DMS 273 (cell line): ENCODE measurements around the gene B4GALT3.

ENCODE experiments used
- DNase-seq: peaks from one replicate; lab custom pipeline; 2025; ENCODE audit not compliant: unreplicated experiment; lab: John Stamatoyannopoulos, UW

The B4GALT3 gene

DNA sequence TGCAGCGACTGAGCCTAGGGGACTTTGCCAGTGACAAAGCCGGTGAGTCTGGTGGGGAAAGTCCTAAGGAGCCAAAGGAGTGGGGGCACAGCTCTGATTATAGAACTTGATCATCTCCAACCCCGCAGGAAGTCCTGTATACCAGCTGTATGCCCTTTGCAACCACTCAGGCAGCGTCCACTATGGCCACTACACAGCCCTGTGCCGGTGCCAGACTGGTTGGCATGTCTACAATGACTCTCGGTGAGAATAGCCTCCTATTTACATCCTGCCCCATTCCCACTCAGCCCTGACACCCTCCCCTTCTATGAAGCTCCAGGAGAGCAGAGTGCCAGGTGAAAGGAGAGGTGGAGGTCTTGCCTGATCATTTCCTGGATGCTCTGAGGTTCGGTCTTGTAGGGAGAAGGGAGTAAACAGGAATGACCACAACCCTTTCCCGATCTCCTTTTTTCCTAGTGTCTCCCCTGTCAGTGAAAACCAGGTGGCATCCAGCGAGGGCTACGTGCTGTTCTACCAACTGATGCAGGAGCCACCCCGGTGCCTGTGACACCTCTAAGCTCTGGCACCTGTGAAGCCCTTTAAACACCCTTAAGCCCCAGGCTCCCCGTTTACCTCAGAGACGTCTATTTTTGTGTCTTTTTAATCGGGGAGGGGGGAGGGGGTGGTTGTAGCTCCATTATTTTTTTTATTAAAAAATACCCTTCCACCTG, 12.3 kb downstream of the B4GALT3 start:
- no peak for DNase-seq

DNA sequence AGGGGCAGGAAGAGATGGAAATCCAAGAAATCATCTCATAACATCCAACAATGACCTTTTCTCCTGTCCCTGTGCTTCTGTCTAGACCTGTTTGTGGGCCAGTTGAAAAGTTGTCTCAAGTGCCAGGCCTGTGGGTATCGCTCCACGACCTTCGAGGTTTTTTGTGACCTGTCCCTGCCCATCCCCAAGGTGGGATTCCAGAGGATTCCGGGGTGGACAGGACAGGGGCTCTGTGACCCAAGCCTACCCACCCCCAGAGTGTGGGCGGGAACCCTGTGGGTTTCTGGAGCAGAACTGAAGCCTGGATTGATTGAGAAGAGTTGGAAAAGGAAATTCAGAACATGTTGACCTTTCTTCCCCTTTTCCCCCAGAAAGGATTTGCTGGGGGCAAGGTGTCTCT, 13.5 kb downstream of the B4GALT3 start:
- no peak for DNase-seq

DNA sequence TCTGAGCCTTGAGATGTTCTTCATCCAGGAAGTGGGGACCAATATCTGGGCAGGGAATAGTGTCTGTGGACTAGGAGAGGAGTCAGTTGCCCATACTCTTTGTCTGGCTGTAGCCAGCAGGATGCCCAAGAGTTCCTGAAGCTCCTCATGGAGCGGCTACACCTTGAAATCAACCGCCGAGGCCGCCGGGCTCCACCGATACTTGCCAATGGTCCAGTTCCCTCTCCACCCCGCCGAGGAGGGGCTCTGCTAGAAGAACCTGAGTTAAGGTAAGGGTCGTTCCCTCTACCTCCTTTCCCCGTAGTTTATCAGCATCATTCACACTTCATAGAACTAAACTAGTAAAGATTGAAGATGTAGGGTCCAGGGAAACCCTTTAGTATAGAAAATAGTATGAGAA, 14.5 kb downstream of the B4GALT3 start:
- no peak for DNase-seq

DNA sequence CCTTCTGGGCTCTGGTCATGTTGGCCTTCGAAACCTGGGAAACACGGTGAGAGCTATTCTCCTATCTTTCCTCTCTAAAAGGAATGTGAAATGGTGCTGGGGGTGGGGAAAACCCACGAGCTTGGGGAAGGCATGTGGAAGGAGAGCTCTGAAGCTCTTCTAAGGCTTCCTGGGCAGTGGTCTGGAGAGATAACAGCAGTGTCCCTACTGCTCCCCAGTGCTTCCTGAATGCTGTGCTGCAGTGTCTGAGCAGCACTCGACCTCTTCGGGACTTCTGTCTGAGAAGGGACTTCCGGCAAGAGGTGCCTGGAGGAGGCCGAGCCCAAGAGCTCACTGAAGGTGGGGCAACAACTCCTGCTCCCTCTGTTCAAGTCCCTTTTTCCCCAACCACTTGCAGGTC, 15.3 kb downstream of the B4GALT3 start:
- DNase-seq = no peak

DNA sequence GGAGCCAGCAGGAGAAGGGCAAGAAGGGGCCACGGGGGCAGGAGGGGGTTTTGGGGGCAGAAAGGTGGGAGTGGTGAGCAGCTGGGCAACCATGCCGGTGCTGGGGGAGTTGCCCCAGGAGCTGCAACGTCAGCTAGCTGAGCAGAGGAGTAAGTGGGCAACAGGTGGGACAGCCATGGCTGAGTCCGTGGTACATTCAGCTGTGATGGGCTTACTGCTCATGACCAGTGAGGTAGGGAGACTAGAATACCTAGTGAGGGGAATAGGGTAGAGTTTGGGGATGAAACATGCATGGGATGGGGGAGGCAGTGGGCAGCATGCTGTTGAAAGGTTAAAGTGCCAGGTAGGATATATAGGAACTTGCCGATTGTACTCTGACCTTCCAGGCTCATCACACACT, 15.7 kb downstream of the B4GALT3 start:
- DNase-seq = no peak

DNA sequence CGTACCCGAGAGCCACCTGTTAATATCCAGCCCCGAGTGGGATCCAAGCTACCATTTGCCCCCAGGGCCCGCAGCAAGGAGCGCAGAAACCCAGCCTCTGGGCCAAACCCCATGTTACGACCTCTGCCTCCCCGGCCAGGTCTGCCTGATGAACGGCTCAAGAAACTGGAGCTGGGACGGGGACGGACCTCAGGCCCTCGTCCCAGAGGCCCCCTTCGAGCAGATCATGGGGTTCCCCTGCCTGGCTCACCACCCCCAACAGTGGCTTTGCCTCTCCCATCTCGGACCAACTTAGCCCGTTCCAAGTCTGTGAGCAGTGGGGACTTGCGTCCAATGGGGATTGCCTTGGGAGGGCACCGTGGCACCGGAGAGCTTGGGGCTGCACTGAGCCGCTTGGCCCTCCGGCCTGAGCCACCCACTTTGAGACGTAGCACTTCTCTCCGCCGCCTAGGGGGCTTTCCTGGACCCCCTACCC, 16.6 kb downstream of the B4GALT3 start:
- no peak for DNase-seq

DNA sequence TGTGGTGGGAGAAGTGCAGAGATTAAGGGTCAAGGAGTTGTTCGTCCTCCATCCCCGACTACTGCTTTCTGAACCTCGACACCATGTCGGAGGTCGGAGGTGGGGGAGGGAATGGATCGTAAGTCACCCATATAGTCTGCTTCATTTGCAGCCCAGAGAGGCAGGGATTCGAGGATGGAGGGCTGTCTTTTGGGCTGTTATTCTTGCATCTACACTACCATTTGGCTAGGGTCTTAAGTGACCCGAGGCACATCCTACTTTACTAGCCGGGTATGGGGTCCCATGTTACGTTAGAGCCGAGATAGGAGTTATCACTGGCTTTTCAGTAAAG, 17.4 kb downstream of the B4GALT3 start:
- DNase-seq = no peak

DNA sequence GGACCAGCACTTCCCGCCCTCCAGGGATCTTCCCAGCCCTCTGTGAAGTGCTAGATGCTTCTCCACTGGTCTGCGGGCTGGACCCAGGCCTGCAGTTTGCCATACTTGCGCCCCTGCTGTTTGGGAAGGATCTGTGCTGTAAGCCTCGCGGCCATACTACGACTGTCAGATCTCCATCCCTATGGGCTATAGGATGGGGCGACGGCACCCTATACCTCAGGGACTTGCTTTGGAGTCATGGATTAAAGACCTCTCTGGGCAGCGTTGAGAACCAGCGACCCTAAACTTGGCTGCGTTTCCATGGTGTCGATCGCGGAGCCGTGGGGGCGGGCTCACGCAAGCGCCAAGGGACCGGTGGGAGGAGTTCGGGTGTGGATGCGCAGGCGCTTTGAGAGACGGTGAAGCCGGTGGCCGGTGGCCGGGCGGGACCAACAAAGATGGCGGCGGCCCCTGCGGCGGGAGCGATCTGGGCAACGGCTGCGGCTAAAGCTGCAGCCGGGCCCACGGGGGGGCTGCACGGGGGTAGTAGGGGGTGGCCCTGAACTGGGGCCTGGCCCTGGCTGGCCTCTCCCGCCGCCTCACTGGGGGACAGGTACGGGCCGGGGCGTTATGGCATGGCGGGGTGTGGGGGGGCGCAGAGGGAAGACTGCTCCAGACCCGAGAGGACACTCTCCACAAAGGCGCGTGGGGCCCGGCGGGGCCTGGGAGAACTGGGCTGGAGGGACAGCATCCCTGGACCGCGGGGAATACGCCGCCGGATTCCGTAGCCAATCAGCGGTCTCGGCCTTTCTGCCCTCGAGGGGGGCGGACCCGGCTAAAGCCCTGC, 18.0 kb downstream of the B4GALT3 start, which contains the start of gene USP21:
Gene USP21 (plus strand): TSS at position 414 of the 826 bp plus-strand sequence. CDS start 1,141 bp downstream, outside the sequence.
- DNase-seq = peak; percentile 97

DNA sequence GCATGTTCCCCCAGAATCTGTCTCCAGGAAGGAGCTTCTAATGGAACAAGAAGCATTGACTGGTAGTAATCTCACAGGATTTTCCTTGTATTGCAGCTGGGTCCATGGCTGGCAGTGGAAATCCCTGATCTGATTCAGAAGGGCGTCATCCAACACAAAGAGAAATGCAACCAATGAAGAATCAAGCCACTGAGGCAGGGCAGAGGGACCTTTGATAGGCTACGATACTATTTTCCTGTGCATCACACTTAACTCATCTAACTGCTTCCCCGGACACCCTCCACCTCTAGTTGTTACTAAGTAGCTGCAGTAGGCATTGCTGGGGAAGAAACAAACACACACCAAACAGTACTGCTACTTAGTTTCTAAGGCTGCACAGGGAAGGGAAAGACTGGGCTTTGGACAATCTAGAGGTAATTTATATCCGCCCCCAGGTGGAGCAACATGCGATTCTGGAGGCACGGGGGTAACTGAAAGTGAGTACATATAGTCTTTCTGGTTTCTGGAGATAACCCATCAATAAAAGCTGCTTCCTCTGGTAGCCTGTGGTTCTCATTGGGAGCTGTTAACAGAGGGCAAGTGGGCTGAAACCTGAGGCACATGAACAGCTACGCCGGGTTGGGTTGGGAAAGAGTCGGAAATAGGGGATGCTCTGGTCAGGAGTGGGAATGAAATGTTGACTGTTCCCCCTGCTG, 18.8 kb downstream of the B4GALT3 start:
- DNase-seq = no peak

DNA sequence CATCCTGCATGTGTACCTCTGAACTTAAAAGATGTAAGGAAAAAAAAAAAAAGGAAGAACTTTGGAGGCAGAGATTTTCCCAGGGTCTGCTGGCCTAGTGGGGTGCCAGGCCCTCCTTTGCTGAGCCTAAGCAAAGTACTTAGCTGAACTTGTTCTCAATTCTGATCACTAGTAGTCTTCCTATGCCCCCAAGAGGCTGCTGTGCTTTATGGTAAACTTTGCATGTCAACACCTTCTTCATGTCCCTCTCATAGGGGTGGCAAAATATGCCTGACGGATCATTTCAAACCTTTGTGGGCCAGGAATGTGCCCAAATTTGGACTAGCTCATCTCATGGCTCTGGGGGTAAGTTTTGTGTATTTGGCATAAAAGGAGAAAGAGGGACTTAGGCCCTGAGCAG, 19.4 kb downstream of the B4GALT3 start:
- DNase-seq = no peak

DNA sequence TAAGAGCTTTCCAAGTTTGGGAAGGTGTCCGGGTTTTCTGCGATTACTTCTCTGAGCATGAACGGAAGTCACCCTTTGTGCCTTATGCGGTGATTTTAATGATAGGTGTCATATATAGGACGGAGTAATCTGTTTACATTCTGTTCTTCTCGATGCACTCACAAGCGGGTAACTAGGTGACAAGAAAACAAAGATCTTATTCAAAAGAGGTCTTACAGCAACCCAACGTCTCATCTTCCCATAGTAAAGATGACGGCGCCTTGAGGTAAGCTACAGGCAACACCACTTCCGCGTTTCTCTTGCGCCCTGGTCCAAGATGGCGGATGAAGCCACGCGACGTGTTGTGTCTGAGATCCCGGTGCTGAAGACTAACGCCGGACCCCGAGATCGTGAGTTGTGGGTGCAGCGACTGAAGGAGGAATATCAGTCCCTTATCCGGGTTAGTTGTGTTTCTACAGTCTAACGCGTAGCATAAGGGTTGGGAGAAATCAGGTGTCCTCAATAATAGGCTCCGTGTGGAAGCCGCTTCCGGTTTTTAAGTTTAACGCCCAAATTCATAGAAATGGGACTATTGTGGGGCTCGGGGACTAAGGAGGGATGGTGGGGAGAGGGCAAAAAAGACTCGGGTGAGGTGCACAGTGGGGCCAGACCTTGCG, 23.5 kb downstream of the B4GALT3 start, which contains the start of gene UFC1:
Gene UFC1 (plus strand): TSS at position 297 of the 656 bp plus-strand sequence. CDS start 20 bp downstream, at position 317.
- peak; percentile 94 for DNase-seq

DNA sequence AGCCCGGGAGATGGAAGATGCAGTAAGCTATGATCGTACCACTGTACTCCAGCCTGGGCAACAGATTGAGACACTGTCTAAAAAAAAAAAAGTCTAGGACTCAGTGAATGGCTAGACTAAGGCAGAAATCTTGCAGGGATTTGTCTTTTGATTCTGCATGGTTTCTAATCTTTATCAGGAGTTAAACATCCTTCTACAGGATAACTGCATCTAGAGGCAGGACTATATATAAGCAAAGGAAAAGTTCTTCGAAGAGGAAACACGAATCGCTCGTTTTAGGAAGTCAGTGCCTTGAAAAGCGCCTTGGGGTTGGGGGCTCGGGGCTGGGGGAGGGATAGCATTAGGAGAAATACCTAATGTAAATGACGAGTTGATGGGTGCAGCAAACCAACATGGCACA, 24.1 kb downstream of the B4GALT3 start:
- peak; percentile 46 for DNase-seq

DNA sequence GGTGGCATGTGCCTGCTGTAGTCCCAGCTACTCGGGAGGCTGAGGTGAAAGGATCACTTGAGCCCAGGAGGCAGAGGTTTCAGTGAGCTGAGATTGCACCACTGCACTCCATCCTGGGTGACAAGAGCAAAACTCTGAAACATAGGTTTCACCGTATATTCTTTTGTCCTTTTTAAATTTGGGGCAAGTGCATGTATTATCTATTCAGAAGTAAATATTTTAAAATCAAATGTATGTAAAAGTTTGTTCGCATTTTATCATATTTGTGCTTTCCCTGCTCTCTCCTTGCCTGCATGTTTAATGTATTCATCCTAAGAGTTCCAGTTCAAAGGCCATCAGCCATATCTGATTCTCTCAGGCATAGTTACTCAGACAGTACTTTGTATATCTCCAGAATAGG, 31.5 kb downstream of the B4GALT3 start:
- DNase-seq = no peak

DNA sequence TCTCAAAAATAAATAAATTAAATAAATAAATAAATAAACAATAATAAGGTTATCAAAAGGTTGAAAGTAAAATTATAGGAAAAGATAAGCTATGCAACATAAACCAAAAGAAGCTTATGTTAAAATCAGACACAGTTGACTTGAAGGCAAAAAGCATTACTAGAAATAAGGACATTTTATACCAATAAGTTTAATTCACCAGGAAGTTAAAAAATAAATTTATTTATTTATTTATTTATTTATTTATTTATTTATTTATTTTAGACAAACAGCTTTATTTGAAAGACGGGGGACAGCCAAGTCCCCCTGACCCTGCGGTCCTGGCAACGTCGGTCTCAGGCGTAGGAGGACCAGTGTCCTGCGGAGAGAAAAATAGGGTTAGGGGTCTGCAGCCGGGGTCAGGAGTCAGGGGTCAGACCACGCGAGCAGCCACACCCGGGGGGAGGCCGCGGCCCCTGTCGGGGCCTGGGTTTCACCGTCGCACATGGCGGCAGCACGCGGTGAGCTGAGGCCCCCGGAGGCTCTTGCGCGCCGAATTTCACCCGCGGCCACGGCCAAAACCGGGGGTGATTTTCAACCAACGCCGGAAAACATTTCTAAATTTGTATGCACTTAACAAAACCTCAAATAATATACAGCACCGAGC, 36.4 kb downstream of the B4GALT3 start:
- no peak for DNase-seq

DNA sequence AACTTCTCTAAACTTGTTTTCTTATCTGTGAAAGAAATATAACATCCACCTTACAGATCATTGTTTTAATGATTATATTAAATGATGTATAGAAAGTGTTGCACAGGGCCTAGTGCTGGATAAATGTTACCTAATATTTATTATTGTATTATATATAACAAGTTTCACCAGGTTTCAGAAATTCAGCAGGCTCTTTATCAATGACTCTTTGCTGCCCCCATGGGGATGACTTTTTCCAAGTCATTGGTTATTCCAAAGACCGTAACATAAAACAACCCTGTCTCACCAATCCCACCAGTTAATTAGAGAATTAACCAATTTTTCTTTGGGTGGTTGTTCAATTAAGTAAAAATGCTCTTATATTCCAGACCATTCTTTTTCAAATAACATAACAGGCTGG, 37.5 kb downstream of the B4GALT3 start:
- peak; percentile 67 for DNase-seq

DNA sequence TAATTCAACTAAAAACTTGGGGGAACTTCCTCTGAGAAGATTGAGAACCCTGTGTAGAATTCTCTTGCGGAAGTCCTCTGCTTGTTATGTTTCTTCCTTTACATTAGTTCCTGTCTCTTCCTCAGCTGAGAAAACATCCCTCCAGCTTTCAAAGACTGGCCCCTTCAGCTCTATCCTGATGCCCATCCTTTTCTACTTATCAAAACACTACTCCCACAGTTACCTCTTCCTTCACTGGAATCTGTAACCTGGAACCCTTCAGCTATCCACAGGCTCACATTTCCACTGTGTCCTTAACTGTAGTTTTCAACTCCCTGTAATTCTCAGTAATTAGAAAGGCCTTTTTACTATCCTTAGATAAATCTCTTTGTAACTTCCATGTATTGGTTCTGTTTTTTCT, 38.9 kb downstream of the B4GALT3 start:
- DNase-seq = no peak

DNA sequence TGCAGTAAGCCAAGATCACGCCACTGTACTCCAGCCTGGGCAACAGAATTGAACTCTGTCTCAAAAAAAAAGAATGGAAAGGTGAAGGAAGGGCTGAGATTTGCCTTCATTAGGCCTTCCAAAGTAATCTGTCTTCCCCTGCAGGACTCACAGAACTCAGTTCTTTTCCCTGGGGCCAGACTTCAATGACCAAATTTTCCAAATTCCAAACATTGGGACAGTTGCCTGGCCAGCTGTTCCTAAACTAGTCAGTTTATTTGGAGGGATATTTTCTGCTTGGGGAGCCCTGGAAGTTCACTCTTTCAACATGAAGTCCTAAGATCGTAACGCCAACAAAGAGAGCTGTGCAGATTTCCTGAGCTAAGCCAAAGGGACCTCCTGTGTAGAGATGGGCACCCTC, 39.4 kb downstream of the B4GALT3 start:
- DNase-seq = no peak

DNA sequence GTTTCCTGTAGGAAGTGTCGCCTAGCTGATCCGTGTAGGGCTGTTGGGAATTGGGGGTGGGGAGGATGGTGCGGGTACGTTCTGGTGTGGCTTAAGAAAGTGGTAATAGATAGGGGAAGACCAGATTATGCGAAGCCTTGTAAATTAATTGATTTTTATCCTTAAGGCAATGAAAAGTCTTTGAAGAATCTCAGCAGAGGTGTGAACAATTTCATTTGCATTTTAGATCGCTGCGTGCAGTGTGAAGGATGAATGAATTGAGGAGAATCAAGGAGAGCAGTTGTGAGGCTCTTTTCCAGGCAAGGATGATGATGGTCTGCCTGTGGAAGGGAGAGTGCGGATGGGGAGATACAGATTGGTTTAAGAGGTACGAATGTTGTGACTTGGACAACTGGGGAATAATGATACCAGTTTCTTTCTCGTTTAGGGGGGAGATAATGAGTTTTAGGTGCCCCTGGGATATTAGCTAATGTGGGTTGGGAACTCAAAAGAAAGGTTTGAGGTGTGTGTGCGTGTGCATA, 44.0 kb downstream of the B4GALT3 start:
- DNase-seq = no peak

DNA sequence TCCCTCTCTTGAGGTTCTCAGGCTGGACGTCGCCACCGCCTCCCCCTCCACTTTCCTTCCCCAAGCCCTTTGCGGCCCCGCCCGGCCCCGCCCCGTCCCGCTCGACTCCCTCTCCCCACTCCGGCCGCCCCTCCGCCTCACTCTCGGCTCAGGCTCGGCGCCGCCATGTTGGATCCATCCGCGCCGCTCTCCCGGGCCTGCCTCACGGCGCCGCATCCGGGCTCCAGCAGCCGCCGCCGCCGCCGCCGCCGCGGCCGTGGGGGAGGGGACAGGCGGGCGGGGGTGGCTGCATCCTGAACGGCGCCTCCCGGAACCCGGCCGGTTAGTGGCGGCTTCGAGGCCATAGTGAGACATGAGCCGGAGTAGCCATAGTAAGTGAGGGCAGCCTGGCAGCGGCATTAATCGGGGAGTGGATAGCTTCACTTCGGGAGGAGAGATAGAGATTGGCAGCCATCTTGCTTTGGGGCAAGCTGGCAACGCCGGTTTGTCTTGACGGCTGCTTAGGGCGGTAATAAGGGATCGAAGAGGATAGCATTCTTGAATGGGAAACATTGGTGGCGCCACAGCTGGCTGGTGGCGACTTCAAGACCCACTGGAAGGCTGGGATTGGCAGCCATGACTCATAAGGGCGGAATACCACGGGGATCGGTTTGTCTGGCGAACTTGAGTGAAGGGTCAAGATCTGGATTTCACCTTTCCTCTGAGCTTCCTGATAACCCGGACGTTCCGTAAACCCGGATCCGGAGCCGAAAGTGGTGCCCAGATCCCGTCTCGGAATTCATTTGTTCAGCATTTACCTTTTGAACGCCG, 44.7 kb downstream of the B4GALT3 start, which contains the start of gene DEDD:
Gene DEDD (minus strand): TSS at position 258 of the 810 bp plus-strand sequence. CDS start 8,205 bp downstream, outside the sequence.
- DNase-seq = peak; percentile 98
